IPS DF 19.7 (cell line): ENCODE results near the gene S100A14.
"Not testable (repeated sequence)": the region's sequence is repeated elsewhere in the genome, so short reads cannot be mapped to it uniquely, and the experiment has no call there.

Experiments
- DNase-seq: peaks from one replicate; pipeline ENCODE4 v3.0.0-alpha.2; 2013; ENCODE audit warnings: low read depth, low spot score

S100A14 gene

GRCh38 chr1:153616144-153616916, at the start of gene S100A14:
S100A14 (minus strand) TSS chr1:153616325; CDS start chr1:153615858, 467 bp downstream.
- no peak for DNase-seq

- DNase-seq = no peak
Measured at GRCh38 chr1:153663211-153663610, 47.1 kb upstream of the S100A14 start.

GRCh38 chr1:153662269-153662668, 46.1 kb upstream of the S100A14 start:
- DNase-seq = no peak

GRCh38 chr1:153661111-153661708, 45.1 kb upstream of the S100A14 start:
- DNase-seq = no peak

GRCh38 chr1:153659656-153660055, 43.5 kb upstream of the S100A14 start:
- DNase-seq = no peak

GRCh38 chr1:153659175-153659534, 43.0 kb upstream of the S100A14 start:
- no peak for DNase-seq

- DNase-seq = no peak
Measured at GRCh38 chr1:153658400-153659174, 42.5 kb upstream of the S100A14 start, which contains the start of gene SNAPIN. SNAPIN (plus strand) TSS chr1:153658703; CDS start chr1:153658744, 41 bp downstream.

- DNase-seq = no peak
Measured at GRCh38 chr1:153655333-153655732, 39.2 kb upstream of the S100A14 start.

GRCh38 chr1:153652805-153653500, 36.8 kb upstream of the S100A14 start:
- no peak for DNase-seq

GRCh38 chr1:153651771-153652170, 35.6 kb upstream of the S100A14 start:
- DNase-seq = no peak

GRCh38 chr1:153649863-153650235, 33.7 kb upstream of the S100A14 start:
- DNase-seq = no peak

GRCh38 chr1:153649137-153649862, 33.2 kb upstream of the S100A14 start:
- no peak for DNase-seq

- no peak for DNase-seq
Measured at GRCh38 chr1:153648000-153648643, 32.0 kb upstream of the S100A14 start.

GRCh38 chr1:153647346-153647714, 31.2 kb upstream of the S100A14 start:
- no peak for DNase-seq

GRCh38 chr1:153646672-153647345, 30.7 kb upstream of the S100A14 start:
- no peak for DNase-seq

GRCh38 chr1:153643816-153644215, 27.7 kb upstream of the S100A14 start:
- DNase-seq = no peak

GRCh38 chr1:153643100-153643499, 27.0 kb upstream of the S100A14 start:
- DNase-seq = no peak

GRCh38 chr1:153642161-153642560, 26.0 kb upstream of the S100A14 start:
- no peak for DNase-seq

- DNase-seq = no peak
Measured at GRCh38 chr1:153640861-153641260, 24.7 kb upstream of the S100A14 start.

- DNase-seq = not testable (repeated sequence)
Measured at GRCh38 chr1:153640213-153640612, 24.1 kb upstream of the S100A14 start.
